AG04450 (cell line): ENCODE measurements around the gene SLC8A1. TPM values are rescaled to one million over a fixed set of nuclear protein-coding genes. Genes with fewer than 3 reads are reported as not detected.
A peak's percentile ranks its signal among the peaks of the same experiment; 100 is the strongest.

ENCODE experiments used
- CTCF ChIA-PET: fragments of 300-600, 350-600 bp; formaldehyde crosslinking; extraction: SDS; loops from one replicate; lab custom pipeline; 2022; ENCODE audit warnings: antibody characterized with exemption, inconsistent platforms; lab: Charles Lee
- POLR2A ChIA-PET: fragments of 350-600 bp; formaldehyde crosslinking; extraction: SDS; loops from one replicate; lab custom pipeline; 2021; ENCODE audit warnings: antibody characterized with exemption, inconsistent platforms; lab: Yijun Ruan, JAX
- DNase-seq: peaks from one replicate; pipeline ENCODE4 v3.0.0-alpha.2; 2011; ENCODE audit warnings: low read depth, low spot score
- H3K27ac ChIP-seq: one replicate; pipeline ENCODE4 v1.5.1; 2012; ENCODE audit warnings: low read depth, low read length, control low read depth
- H3K27me3 ChIP-seq: one replicate; pipeline ENCODE4 v1.6.0; 2012; ENCODE audit warnings: low read length; ENCODE audit not compliant: control insufficient read depth, insufficient read depth
- H3K4me3 ChIP-seq: 2 replicates; pipeline ENCODE4 v1.5.1; 2011; ENCODE audit warnings: mild to moderate bottlenecking, low read depth, low read length, control low read depth
- H3K9me3 ChIP-seq: 2 replicates; pipeline ENCODE4 v1.5.1; 2012; ENCODE audit warnings: low read length; ENCODE audit not compliant: control insufficient read depth, insufficient read depth
- polyA plus RNA-seq: library from polyadenylated mRNA; depleted of rRNA; stranded (reverse); fragments of >200 nt; gene quantifications from 2 replicates; pipeline ENCODE4 v1.2.3, GENCODE V29; 2011
- TF ChIP-seq, protein P1 (sequence below): IDR thresholded peaks from 2 replicates; pipeline ENCODE4 v1.5.1; 2011; ENCODE audit warnings: low read depth, low read length, control low read depth, inconsistent platforms

SLC8A1 gene
- polyA plus RNA-seq, 1 experiment, result 19.3 TPM

- DNase-seq, result no peak
- CTCF ChIA-PET, result no interaction called here
Observed at GRCh38 chr2:40138314-40138713, 313.6 kb downstream of the SLC8A1 start.

DNA sequence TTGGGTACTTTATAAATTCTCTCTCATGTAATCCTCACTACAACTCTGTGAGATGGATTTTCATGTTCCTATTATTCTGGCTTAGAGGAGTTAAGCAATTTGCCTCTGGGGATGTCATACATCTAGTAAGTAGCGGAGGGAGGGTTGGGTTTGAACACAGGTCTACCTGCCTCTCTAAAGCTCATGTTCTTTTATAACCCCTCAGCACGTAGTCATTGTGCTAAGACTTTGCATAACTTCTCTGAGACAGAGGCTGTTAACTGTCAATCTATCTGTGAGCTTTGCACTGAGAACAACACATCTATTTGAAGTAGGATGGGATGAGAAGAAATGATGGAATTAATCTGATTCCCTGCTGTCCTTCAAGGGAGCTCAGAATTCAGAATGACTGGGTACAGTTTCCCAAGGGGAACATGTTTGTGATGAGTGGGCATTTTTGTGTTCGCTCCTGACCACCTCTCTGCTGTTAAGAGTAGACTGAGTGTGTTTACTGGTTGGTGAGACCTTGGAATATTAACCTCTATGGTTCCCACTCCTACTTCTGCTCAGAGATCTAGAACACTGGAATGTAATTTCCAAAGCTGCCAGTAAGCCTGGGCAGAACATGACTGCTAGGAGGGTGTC, 320.7 kb downstream of the SLC8A1 start:
- TF ChIP-seq, protein P1, sequence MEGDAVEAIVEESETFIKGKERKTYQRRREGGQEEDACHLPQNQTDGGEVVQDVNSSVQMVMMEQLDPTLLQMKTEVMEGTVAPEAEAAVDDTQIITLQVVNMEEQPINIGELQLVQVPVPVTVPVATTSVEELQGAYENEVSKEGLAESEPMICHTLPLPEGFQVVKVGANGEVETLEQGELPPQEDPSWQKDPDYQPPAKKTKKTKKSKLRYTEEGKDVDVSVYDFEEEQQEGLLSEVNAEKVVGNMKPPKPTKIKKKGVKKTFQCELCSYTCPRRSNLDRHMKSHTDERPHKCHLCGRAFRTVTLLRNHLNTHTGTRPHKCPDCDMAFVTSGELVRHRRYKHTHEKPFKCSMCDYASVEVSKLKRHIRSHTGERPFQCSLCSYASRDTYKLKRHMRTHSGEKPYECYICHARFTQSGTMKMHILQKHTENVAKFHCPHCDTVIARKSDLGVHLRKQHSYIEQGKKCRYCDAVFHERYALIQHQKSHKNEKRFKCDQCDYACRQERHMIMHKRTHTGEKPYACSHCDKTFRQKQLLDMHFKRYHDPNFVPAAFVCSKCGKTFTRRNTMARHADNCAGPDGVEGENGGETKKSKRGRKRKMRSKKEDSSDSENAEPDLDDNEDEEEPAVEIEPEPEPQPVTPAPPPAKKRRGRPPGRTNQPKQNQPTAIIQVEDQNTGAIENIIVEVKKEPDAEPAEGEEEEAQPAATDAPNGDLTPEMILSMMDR, result no peak
- no peak overlapping the region for H3K4me3 ChIP-seq
- CTCF ChIA-PET, result interaction anchor here (1.1 to 2.9 kb wide), 2 partner anchors 218 to 222 kb away, joined by 3 to 10 read pairs; no protein-coding TSS in a partner anchor
- no peaks in the 10 kb centered on the region for H3K9me3 ChIP-seq
- no peak for DNase-seq
- no peaks in the 10 kb centered on the region for H3K27me3 ChIP-seq
- no peak overlapping the region for H3K27ac ChIP-seq
- POLR2A ChIA-PET, result no interaction called here

More at GRCh38 chr2:40138314-40138713, 313.6 kb downstream of the SLC8A1 start:
- Histone ChIP-seq H3K27ac (no peak overlapping the region), H3K9me3 (no peaks in the 10 kb centered on the region), H3K27me3 (no peaks in the 10 kb centered on the region), H3K4me3 (no peak overlapping the region)
- TF ChIP-seq, protein P1, result no peak
- POLR2A ChIA-PET, result no interaction called here

- Histone ChIP-seq H3K27ac (peak overlapping the region; percentile 68), H3K4me3 (no peak overlapping the region), H3K27me3 (no peaks in the 10 kb centered on the region), H3K9me3 (no peaks in the 10 kb centered on the region)
- POLR2A ChIA-PET, result interaction anchor here (0.6 kb wide), 1 partner anchor 143 kb away, joined by 4 read pairs; no protein-coding TSS in a partner anchor
- DNase-seq, result no peak
- CTCF ChIA-PET, result interaction anchor here (1.1 to 2.9 kb wide), 2 partner anchors 217 to 221 kb away, joined by 3 to 10 read pairs; no protein-coding TSS in a partner anchor
- TF ChIP-seq, protein P1, result no peak
Observed at GRCh38 chr2:40130251-40130994, 321.5 kb downstream of the SLC8A1 start.

GRCh38 chr2:40129725-40130124, 322.2 kb downstream of the SLC8A1 start:
- Histone ChIP-seq H3K27me3 (no peaks in the 10 kb centered on the region), H3K27ac (no peak overlapping the region), H3K4me3 (no peak overlapping the region), H3K9me3 (no peaks in the 10 kb centered on the region)
- TF ChIP-seq, protein P1, result no peak
- ChIA-PET POLR2A (interaction anchor here (0.6 kb wide), 1 partner anchor 144 kb away, joined by 4 read pairs; no protein-coding TSS in a partner anchor), CTCF (no interaction called here)
- DNase-seq, result no peak
